Activated CD8-positive, alpha-beta memory T cell treated with anti-CD3 and anti-CD28 coated beads for 4 hours (primary cell): Measurements from ENCODE around the gene ADH1A.
"Not testable (repeated sequence)": the region's sequence is repeated elsewhere in the genome, so short reads cannot be mapped to it uniquely, and the experiment has no call there.

Experiments used
- DNase-seq, 2 donors: peaks; one replicate each; pipeline ENCODE4 v3.0.0-alpha.2; 2020; ENCODE audit warnings: low read depth in 2 of 2

The ADH1A gene

DNA sequence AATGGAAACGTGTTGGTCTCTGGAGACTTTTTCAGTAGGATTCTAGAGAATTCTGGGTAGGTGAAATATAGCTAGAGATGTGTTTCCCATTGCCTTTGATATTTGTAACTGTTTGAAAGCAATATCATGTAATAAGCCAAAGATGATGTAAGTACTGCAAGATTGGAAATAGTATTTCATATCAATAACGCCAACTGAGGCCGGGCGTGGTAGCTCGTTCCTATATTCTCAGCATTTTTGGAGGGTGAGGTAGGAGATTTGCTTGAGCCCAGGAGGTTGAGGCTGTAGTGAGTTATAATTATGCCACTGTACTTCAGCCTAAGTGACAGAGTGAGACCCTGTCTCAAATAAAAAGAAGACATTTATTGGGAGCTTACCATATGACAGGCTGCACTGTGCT is 9.5 kb downstream of the ADH1A start:
- no peak for DNase-seq

DNA sequence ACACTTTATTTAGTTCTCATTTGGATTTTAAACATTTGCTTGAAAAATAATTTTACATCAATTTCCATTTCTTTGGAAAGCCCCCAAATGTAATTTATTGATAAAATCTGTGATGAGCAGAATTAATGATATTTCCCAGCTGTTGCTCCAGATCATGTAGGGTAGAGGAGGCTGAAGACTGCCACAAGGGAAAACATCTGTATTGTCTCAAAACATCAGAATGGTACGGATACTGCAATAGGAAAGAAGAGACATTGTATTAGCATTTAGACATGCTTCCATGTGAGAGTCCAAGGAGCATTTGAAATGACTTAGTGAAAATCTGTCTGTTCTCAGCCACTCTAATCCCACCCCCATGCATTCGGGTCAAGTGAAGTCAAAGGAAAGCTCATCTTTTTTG is 14.4 kb downstream of the ADH1A start:
- no peak for DNase-seq

GRCh38 chr4:99275885-99276284 is 14.9 kb downstream of the ADH1A start:
- DNase-seq = no peak

DNA sequence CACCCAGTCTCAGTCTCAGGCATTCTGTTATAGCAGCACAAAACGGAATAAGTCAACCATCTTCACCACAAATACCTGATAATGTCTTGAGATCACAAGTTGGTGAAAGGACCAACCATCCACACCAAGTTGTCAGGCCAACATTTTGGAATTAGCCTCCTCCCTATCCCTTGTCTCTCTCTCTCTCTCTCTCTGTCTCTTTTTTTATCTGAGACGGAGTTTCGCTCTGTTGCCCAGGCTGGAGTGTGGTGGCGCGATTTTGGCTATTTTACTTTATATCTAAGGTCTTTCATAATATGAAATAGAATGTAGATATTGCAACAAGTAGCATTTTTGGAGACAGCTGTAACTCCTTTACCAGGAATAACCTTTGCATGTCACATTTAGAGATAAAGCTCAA is 15.7 kb downstream of the ADH1A start:
- no peak for DNase-seq

DNA sequence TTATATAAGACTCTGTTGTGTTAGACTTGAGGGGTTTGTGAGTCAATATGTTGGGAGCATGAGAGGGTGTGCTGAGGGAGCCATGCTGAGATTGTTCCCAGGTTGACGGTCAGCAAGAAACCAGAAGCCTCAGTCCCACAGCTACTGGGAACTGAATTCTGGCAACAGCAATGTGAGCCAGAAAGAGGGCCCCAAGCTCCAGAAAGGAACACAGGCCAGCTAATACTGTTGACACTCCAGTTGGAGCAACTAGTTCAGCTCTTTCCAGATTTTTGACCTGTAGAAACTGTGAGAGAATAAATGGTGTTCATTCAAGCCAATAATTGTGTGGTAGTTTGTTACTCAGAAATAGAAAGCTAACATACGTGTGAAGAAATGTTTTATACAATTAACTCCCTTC is 17.1 kb downstream of the ADH1A start:
- no peak for DNase-seq

GRCh38 chr4:99264927-99265326 is 25.9 kb downstream of the ADH1A start:
- DNase-seq = no peak

DNA sequence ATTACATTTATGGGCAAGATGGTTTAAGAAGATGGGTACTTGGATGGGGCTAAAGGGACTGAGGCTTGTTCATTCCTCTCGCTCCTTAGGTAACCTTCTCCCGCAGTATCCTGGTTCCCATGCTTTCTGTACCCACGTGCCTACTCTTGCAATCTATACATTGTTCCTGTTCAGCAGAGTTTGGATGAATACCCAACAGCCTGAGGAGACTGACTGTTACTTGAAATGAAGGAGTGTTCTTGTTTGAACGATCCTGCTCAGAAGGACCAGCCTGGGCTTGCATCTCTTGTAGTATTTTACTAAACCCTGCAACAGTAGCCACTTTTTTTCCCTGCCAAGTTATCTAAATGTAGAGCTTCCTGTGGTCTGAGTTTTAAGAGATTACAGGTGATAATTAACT is 38.0 kb downstream of the ADH1A start:
- no peak for DNase-seq

DNA sequence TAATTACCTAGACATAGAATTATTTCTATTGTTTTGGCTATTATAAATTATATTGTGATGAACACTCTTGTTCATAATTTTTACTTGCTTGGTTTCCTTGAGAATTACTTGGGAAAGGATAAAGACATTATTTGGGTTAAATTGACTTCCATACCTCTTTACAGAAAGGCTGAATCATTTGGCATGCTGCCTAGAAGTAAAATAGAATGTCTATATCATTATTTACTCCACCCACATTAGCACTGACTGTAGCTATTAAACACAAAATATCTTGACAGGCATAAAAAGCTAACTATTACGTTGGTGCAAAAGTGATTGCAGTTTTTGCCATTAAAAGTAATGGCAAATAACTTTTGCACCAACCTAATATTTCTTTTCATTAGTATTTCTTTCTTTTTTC is 42.1 kb downstream of the ADH1A start:
- DNase-seq = no peak

GRCh38 chr4:99235955-99236354 is 54.8 kb downstream of the ADH1A start:
- no peak for DNase-seq

GRCh38 chr4:99234331-99235010 is 56.3 kb downstream of the ADH1A start:
- DNase-seq = no peak

DNA sequence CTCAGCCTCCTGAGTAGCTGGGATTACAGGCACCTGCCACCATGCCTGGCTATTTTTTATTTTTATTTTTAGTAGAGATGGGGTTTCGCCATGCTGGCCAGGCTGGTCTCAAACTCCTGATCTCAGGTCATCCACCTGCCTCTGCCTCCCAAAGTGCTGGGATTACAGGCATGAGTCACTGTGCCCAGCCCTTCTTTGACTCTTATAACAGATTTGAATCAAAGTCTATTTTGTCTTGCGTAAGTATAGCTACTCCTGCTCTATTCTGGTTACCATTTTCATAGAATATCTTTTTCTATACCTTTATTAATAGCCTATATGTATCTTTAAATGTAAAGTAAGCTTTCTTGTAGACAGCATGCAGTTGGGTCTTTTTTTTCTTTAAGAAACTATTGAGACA is 57.4 kb downstream of the ADH1A start:
- DNase-seq = not testable (repeated sequence)

DNA sequence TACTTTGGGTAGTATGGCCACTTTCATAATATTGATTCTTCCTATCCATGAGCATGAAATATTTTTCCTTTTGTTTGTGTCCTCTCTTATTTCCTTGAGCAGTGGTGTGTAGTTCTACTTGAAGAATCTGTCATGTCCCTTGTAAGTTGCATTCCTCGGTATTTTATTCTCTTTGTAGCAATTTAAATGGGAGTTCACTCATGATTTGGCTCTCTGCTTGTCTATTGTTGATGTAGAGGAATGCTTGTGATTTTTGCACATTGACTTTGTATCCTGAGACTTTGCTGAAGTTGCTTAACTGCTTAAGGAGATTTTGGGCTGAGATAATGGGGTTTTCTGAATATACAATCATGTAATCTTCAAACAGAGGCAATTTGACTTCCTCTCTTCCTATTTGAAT is 62.1 kb downstream of the ADH1A start:
- not testable (repeated sequence) for DNase-seq

DNA sequence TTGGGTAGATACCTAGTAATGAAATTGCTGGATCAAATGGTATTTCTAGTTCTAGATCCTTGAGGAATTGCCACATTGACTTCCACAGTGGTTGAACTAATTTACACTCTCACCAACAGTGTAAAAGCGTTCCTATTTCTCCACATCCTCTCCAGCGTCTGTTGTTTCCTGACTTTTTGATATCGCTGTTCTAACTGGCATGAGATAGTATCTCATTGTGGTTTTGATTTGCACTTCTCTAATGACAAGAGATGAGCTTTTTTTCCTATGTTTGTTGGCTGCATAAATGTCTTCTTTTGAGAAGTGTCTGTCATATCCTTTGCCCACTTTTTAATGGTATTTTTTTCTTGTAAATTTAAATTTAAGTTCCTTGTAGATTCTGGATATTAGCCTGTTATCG is 63.1 kb downstream of the ADH1A start:
- not testable (repeated sequence) for DNase-seq
